GM19023 (cell line): Measurements from ENCODE around the gene ANKRD45.
"Not testable (repeated sequence)": the region's sequence is repeated elsewhere in the genome, so short reads cannot be mapped to it uniquely, and the experiment has no call there.

ENCODE experiments used
- ATAC-seq: cut with Tn5 transposase; IDR thresholded peaks from one replicate; pipeline ENCODE4 v1.9.1; 2021; ENCODE audit warnings: mild to moderate bottlenecking, moderate library complexity; ENCODE audit not compliant: unreplicated experiment

Gene ANKRD45

DNA sequence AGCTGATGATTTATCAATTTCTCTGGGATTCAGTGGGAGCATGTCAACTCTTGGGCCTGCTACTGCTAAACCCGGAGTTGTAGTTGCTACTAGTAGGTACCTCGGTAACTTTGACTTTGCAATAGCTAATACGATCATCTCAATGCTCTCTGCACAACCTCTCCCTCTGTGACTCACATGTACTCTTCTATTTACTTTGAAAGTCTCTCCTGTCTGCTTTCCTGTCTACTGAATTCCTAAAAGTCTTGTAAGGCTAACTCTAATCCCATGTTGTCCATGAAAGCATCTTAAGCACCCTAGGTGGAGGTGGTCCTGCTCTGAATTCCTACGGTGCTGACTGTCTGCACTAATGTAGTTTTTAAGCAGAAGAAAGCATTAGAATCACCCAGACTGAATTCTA lies 96.1 kb downstream of the ANKRD45 start:
- ATAC-seq: no peak

DNA sequence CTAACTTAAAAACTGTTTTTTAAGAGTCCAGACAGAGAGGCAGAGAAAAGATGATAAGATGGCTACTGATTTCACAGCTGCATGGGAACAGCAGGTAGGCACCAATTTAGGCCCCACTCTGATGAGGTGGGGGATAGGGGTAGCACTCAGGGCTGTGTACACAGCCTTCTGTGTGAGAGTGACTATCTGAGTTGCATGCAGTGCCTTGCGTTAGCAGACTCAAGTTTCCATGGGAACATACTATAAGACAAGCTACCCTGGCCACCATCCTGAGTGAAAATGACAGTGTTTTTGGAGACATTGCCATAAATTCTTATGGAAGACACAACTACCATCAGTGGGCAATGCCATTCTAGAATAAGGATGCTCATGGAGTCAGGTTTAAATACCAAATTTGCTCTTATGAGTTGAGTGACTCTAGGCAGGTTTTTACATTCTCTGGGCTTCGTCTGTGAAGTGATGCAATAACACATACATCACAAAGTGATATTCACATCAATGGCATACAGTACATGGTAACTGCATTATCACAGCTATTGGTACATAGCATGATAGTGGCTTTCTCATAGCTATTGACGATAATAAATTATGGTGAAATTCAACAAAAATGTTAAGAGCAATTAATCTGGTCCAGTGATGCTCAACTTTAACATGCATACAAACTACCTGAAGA lies 97.3 kb downstream of the ANKRD45 start:
- no peak for ATAC-seq

DNA sequence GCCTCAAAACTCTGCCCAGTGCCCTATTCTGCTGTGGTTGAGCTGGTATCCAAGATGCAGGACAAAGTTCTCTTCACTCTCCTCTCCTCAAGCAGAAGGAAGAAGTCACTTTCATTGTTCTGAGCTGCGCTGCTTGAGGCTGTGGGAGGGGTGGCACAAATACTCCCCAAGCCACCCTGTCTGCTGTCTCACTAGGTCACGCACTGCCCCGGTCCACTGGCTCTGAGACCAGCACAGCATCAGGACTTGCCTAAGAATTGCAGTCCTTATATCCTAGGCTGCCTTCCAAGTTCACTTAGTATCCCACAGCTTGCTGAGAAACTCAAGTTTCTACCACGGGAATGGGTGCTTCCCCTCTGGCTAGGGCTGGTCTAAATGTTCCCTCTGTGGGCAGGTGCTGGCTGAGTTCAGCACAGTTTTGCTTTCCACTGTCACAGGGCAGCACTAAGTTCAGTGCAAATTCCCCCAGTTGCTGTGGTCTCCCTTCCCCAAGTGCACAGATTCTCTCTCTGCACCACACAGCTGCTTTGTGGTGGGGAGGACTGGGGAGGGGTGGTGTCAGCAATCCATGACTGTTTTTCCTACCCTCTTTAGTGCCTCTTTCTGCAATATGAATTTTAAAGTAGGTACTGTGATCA lies 99.2 kb downstream of the ANKRD45 start:
- ATAC-seq: peak; percentile 91

DNA sequence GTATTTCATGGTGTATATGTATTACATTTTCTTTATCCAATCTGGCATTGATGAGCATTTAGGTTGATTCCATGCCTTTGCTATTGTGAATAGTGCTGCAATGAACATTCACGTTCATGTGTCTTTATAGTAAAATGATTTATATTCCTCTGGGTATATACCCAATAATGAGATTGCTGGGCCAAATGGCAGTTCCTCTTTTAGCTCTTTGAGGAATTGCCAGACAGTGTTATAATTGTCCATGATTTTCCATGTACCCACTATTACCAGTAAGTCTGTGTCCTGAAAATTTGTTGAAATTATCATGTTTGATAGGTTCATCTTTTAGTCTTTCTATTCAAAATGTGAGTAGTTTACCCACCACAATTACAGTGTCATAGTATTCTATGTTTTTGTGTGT lies 101.2 kb downstream of the ANKRD45 start:
- ATAC-seq: no peak

DNA sequence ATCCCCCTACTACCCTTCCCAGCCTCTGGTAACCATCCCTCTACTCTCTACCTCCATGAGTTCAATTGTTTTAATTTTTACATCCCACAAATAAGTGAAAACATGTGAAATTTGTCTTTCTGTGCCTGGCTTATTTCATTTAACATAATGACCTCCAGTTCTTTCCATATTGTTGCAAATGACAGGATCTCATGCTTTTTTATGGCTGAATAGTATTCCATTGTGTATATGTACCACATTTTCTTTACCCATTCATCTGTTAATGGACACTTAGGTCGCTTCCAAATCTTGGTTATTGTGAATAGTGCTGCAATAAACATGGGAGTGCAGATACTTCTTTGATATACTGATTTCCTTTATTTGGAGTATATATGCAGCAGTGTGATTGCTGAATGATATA lies 105.8 kb downstream of the ANKRD45 start:
- ATAC-seq: not testable (repeated sequence)

DNA sequence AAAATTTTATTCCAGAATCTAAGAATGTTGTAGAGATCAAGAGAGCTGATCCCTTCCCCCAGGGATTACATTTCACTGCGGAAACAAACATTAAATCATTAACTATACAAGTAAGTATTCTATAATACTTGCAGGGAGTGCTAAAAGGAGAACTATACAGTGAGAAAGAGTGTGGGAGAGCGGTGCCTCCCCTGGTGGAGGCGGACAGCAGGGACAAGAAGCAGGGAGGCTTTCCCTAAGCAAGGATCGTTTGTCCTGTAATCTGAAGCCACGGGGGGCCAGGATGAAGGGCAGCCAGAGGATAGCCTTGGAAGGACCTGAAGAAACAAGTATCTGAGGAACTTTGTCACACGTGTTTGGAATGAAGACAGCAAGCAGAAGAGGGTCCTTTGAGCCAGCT lies 106.8 kb downstream of the ANKRD45 start:
- ATAC-seq: no peak

DNA sequence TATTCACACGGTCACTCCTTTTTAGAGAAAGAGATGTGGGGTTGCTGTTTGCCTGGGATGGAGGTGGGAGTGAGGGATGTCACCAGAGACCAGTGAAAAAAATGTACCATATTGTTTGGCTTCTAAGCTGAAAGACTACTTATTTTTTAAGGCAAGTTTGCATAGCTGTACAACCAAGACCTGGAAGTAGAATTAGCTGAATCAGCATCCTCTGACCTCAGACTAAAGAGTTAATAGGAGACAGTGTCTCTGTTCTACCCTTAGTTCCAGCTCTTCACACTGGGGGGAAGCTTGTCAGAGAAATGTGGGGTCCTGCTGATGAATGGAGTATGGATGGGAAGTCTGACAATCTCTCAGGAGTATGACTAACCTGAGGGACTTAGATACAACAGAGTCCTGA lies 108.4 kb downstream of the ANKRD45 start:
- ATAC-seq: no peak

DNA sequence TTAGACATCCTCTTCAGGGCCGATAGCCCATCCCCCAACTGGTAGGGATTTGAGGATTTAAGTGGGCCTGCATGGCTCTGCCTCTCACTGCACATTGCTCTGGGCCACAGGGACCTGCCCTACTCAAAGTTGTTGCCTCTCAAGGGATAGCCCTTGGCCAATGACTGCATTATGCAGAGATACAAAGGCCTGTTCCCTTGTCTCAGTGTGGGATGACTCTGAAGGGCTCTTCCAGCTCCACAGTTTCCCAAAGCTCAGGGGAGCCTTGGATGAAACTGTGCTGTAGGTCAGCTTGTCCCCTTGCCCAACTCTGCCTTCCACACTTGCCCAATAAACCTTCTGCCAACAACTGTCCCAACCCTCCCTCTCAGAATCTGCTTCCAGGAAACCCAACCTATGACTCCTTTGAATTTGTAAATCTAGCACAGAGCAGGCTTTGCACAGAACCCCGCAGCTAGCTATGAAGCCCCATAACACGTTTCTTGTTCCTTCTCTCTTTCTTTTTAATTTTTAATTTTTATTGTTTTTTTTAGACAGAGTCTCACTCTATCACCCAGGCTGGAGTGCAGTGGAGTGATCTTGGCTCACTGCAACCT lies 109.3 kb downstream of the ANKRD45 start:
- no peak for ATAC-seq
